ENCODE results near the gene ACVR1C.

Gene ACVR1C

DNA sequence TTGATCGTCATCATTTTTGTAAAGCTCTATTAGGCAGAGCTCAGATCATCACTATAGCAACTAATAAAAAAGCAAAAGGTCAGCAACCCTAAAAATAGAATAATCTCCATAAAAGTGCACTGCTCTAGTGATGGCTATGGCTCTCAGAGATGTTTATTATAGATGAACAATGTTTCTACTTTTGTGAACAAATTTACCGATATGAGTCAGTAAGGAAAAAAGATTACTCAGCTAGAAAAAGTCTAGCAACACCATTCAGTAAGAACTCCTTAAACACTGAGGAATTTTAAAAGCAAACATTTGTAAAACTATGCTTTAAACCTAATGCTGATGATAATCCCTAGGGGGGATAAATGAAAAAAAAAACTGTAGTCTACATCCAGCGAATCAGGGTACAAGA, 69.6 kb downstream of the ACVR1C start:
- no peaks in the 10 kb centered on the region for H3K9me3 ChIP-seq (ENCODE audit: insufficient read depth, low read depth, low read length)
- H3K79me2 ChIP-seq (ENCODE audit: insufficient read depth, low read length), result no peaks in the 10 kb centered on the region
- no peaks in the 10 kb centered on the region for H3F3A ChIP-seq (ENCODE audit: low read depth)
- no peak overlapping the region for H3K9ac ChIP-seq (ENCODE audit: low read depth, low read length, poor library complexity, severe bottlenecking)
- H3K4me3 ChIP-seq (ENCODE audit: low read length, poor library complexity, severe bottlenecking), result no peak overlapping the region
- no peaks in the 10 kb centered on the region for H3K36me3 ChIP-seq (ENCODE audit: insufficient read depth, low read length)
- no peak overlapping the region for H2AFZ ChIP-seq (ENCODE audit: low read length)
- H3K9me2 ChIP-seq (replicated peaks; ENCODE audit: low read depth, low read length), result no peaks in the 10 kb centered on the region
- H4K20me1 ChIP-seq (ENCODE audit: insufficient read depth, low read length, poor library complexity, severe bottlenecking), result no peaks in the 10 kb centered on the region
- H3K27me3 ChIP-seq (ENCODE audit: insufficient read depth, low read length, poor library complexity, severe bottlenecking), result no peaks in the 10 kb centered on the region
- TF ChIP-seq EZH2phosphoT487 (IDR thresholded peaks at IDR 0.05; ENCODE audit: borderline replicate concordance), result no peak
- TF ChIP-seq, protein P1, sequence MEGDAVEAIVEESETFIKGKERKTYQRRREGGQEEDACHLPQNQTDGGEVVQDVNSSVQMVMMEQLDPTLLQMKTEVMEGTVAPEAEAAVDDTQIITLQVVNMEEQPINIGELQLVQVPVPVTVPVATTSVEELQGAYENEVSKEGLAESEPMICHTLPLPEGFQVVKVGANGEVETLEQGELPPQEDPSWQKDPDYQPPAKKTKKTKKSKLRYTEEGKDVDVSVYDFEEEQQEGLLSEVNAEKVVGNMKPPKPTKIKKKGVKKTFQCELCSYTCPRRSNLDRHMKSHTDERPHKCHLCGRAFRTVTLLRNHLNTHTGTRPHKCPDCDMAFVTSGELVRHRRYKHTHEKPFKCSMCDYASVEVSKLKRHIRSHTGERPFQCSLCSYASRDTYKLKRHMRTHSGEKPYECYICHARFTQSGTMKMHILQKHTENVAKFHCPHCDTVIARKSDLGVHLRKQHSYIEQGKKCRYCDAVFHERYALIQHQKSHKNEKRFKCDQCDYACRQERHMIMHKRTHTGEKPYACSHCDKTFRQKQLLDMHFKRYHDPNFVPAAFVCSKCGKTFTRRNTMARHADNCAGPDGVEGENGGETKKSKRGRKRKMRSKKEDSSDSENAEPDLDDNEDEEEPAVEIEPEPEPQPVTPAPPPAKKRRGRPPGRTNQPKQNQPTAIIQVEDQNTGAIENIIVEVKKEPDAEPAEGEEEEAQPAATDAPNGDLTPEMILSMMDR (conservative IDR thresholded peaks at IDR 0.05; ENCODE audit: low read length), result no peak
- no peaks in the 10 kb centered on the region for H3K4me1 ChIP-seq (ENCODE audit: insufficient read depth, low read length, poor library complexity, severe bottlenecking)
- no peak overlapping the region for H3K4me2 ChIP-seq (ENCODE audit: low read depth, low read length, poor library complexity, severe bottlenecking)

DNA sequence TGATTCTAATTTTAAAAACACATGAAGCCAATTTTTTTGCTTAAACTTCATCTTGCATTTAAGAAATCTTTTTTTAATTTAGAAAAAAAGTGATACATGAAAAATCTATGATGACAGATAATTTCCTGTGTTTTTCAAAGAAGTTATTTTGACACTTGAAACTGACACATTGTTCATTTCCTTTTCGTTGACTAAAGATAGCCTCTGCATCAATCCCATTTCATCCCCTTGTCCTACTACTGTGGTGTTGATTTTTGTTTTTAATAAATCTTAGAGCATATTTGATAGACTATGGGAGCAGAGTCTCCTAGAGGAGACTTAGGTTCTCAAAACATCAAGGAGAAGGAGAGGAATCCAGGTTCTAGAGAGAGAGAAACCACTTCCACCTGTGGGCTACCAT, 70.9 kb downstream of the ACVR1C start:
- Histone ChIP-seq H3K4me3 (ENCODE audit: low read length, poor library complexity, severe bottlenecking) (no peak overlapping the region), H3K79me2 (ENCODE audit: insufficient read depth, low read length) (no peaks in the 10 kb centered on the region), H3K4me2 (ENCODE audit: low read depth, low read length, poor library complexity, severe bottlenecking) (no peak overlapping the region), H2AFZ (ENCODE audit: low read length) (no peak overlapping the region), H3K9ac (ENCODE audit: low read depth, low read length, poor library complexity, severe bottlenecking) (no peak overlapping the region), H3K27me3 (ENCODE audit: insufficient read depth, low read length, poor library complexity, severe bottlenecking) (no peaks in the 10 kb centered on the region), H3F3A (ENCODE audit: low read depth) (no peaks in the 10 kb centered on the region), H3K4me1 (ENCODE audit: insufficient read depth, low read length, poor library complexity, severe bottlenecking) (no peaks in the 10 kb centered on the region), H3K9me3 (ENCODE audit: insufficient read depth, low read depth, low read length) (no peaks in the 10 kb centered on the region), H4K20me1 (ENCODE audit: insufficient read depth, low read length, poor library complexity, severe bottlenecking) (no peaks in the 10 kb centered on the region), H3K36me3 (ENCODE audit: insufficient read depth, low read length) (no peaks in the 10 kb centered on the region), H3K9me2 (replicated peaks; ENCODE audit: low read depth, low read length) (no peaks in the 10 kb centered on the region)
- TF ChIP-seq EZH2phosphoT487 (IDR thresholded peaks at IDR 0.05; ENCODE audit: borderline replicate concordance), result no peak
- TF ChIP-seq, protein P1 (conservative IDR thresholded peaks at IDR 0.05; ENCODE audit: low read length), result no peak

DNA sequence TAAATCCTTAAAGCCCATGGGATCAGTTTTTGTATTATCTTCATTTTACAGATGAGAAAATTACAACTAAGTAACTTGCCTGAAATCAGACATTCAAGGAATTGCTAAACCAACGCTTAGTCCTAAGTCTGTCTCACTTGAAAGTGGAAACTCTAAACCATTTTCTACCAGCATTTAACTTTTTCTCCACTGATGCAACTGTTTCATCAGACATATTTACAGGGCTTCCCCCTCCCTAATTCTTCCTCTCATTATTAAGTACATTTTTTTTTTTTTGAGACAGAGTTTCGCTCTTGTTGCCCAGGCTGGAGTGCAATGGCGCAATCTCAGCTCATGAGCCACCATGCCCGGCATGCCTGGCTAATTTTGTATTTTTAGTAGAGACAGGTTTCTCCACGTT, 88.6 kb downstream of the ACVR1C start:
- Histone ChIP-seq H3K79me2 (ENCODE audit: insufficient read depth, low read length) (no peaks in the 10 kb centered on the region), H3K9ac (ENCODE audit: low read depth, low read length, poor library complexity, severe bottlenecking) (no peak overlapping the region), H4K20me1 (ENCODE audit: insufficient read depth, low read length, poor library complexity, severe bottlenecking) (no peaks in the 10 kb centered on the region), H3F3A (ENCODE audit: low read depth) (no peaks in the 10 kb centered on the region), H3K4me3 (ENCODE audit: low read length, poor library complexity, severe bottlenecking) (no peak overlapping the region), H3K9me2 (replicated peaks; ENCODE audit: low read depth, low read length) (no peaks in the 10 kb centered on the region), H3K9me3 (ENCODE audit: insufficient read depth, low read depth, low read length) (no peaks in the 10 kb centered on the region), H3K4me2 (ENCODE audit: low read depth, low read length, poor library complexity, severe bottlenecking) (no peak overlapping the region), H3K36me3 (ENCODE audit: insufficient read depth, low read length) (no peaks in the 10 kb centered on the region), H3K27me3 (ENCODE audit: insufficient read depth, low read length, poor library complexity, severe bottlenecking) (no peaks in the 10 kb centered on the region), H2AFZ (ENCODE audit: low read length) (no peak overlapping the region), H3K4me1 (ENCODE audit: insufficient read depth, low read length, poor library complexity, severe bottlenecking) (no peaks in the 10 kb centered on the region)
- TF ChIP-seq, protein P1 (conservative IDR thresholded peaks at IDR 0.05; ENCODE audit: low read length), result no peak
- no peak for TF ChIP-seq EZH2phosphoT487 (IDR thresholded peaks at IDR 0.05; ENCODE audit: borderline replicate concordance)

Measured in Loucy (cell line).